Measurements from ENCODE around the gene CRCP. TPM values are rescaled to one million over a fixed set of nuclear protein-coding genes. Genes with fewer than 3 reads are reported as not detected.

The CRCP gene
- polyA plus RNA-seq, 1 experiment, result 24.7 TPM

GRCh38 chr7:66138994-66139752 lies 24.5 kb downstream of the CRCP start:
- DNase-seq (ENCODE audit: low read depth), result no peak
- POLR2A ChIA-PET, result interaction anchor here (0.6 kb wide), 1 partner anchor 10 kb away, joined by 6 read pairs; no protein-coding TSS in a partner anchor
- CTCF ChIA-PET, result interaction anchor here (0.5 to 2.5 kb wide), 4 partner anchors 10 to 276 kb away, joined by 3 to 11 read pairs (median 3); partner anchors contain the start of gene CRCP

GRCh38 chr7:66140924-66141323 lies 26.3 kb downstream of the CRCP start:
- no peak overlapping the region for H3K4me3 ChIP-seq (ENCODE audit: low read depth, low read length)
- POLR2A ChIA-PET, result interaction anchor here (0.6 kb wide), 1 partner anchor 37 kb away, joined by 5 read pairs; no protein-coding TSS in a partner anchor
- TF ChIP-seq, protein P1, sequence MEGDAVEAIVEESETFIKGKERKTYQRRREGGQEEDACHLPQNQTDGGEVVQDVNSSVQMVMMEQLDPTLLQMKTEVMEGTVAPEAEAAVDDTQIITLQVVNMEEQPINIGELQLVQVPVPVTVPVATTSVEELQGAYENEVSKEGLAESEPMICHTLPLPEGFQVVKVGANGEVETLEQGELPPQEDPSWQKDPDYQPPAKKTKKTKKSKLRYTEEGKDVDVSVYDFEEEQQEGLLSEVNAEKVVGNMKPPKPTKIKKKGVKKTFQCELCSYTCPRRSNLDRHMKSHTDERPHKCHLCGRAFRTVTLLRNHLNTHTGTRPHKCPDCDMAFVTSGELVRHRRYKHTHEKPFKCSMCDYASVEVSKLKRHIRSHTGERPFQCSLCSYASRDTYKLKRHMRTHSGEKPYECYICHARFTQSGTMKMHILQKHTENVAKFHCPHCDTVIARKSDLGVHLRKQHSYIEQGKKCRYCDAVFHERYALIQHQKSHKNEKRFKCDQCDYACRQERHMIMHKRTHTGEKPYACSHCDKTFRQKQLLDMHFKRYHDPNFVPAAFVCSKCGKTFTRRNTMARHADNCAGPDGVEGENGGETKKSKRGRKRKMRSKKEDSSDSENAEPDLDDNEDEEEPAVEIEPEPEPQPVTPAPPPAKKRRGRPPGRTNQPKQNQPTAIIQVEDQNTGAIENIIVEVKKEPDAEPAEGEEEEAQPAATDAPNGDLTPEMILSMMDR (IDR thresholded peaks at IDR 0.05; ENCODE audit: insufficient read depth, low read depth, low read length), result peak; percentile 77
- CTCF ChIA-PET, result interaction anchor here (0.6 to 2.5 kb wide), 13 partner anchors 9 to 352 kb away, joined by 3 to 11 read pairs (median 4); partner anchors contain the start of gene CRCP
- no peak for DNase-seq (ENCODE audit: low read depth)
- H3K36me3 ChIP-seq (ENCODE audit: control insufficient read depth, insufficient read depth, low read length), result peaks cover 8% of the 10 kb centered on the region
- H3K27me3 ChIP-seq (ENCODE audit: control insufficient read depth, insufficient read depth, low read length), result no peaks in the 10 kb centered on the region

More at GRCh38 chr7:66138994-66139752, 24.5 kb downstream of the CRCP start:
- TF ChIP-seq, protein P1 (IDR thresholded peaks at IDR 0.05; ENCODE audit: insufficient read depth, low read depth, low read length), result no peak
- Histone ChIP-seq H3K36me3 (ENCODE audit: control insufficient read depth, insufficient read depth, low read length) (peaks cover 13% of the 10 kb centered on the region), H3K4me3 (ENCODE audit: low read depth, low read length) (no peak overlapping the region), H3K27me3 (ENCODE audit: control insufficient read depth, insufficient read depth, low read length) (no peaks in the 10 kb centered on the region)

- H3K36me3 ChIP-seq (ENCODE audit: control insufficient read depth, insufficient read depth, low read length), result peaks cover 5% of the 10 kb centered on the region; the same call in 1 of the 2 replicates
- no peaks in the 10 kb centered on the region for H3K27me3 ChIP-seq (ENCODE audit: control insufficient read depth, insufficient read depth, low read length)
- ChIA-PET CTCF (interaction anchor here (0.8 to 1.6 kb wide), 2 partner anchors 95 to 98 kb away, joined by 4 to 5 read pairs; no protein-coding TSS in a partner anchor), POLR2A (no interaction called here)
- TF ChIP-seq, protein P1 (IDR thresholded peaks at IDR 0.05; ENCODE audit: insufficient read depth, low read depth, low read length), result no peak
- no peak for DNase-seq (ENCODE audit: low read depth)
- no peak overlapping the region for H3K4me3 ChIP-seq (ENCODE audit: low read depth, low read length)
Measured at GRCh38 chr7:66142334-66142733, 27.7 kb downstream of the CRCP start.

- CTCF ChIA-PET, result no interaction called here
- Histone ChIP-seq H3K36me3 (ENCODE audit: control insufficient read depth, insufficient read depth, low read length) (peaks cover 5% of the 10 kb centered on the region; the same call in 1 of the 2 replicates), H3K4me3 (ENCODE audit: low read depth, low read length) (no peak overlapping the region), H3K27me3 (ENCODE audit: control insufficient read depth, insufficient read depth, low read length) (no peaks in the 10 kb centered on the region)
- POLR2A ChIA-PET, result no interaction called here
- DNase-seq (ENCODE audit: low read depth), result no peak
- TF ChIP-seq, protein P1 (IDR thresholded peaks at IDR 0.05; ENCODE audit: insufficient read depth, low read depth, low read length), result no peak
Measured at GRCh38 chr7:66142996-66143395, 28.3 kb downstream of the CRCP start.

DNA sequence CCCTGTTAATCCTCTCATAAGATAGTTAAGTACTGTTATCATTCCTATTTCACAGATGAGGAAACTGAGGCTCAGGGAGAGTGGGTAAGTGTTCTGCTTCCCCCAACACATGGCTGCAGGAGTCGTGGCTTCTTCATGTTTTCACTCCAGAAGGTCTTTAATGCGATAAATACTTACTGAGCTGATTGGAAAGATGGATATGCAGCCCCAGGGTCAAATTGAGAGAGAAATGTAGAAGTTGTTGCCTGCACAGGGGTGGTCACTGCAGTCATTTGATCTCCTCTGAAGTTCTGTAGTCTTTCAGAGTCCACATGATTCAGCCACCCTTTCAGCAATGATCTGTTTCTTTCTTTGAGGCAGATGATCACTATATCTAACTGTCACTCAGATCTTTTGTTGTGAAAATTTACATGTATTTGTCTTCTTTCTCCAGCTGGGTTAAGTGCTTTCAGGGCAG lies 29.3 kb downstream of the CRCP start:
- Histone ChIP-seq H3K36me3 (ENCODE audit: control insufficient read depth, insufficient read depth, low read length) (peaks cover 5% of the 10 kb centered on the region; the same call in 1 of the 2 replicates), H3K4me3 (ENCODE audit: low read depth, low read length) (no peak overlapping the region), H3K27me3 (ENCODE audit: control insufficient read depth, insufficient read depth, low read length) (no peaks in the 10 kb centered on the region)
- CTCF ChIA-PET, result no interaction called here
- no peak for DNase-seq (ENCODE audit: low read depth)
- POLR2A ChIA-PET, result no interaction called here
- TF ChIP-seq, protein P1 (IDR thresholded peaks at IDR 0.05; ENCODE audit: insufficient read depth, low read depth, low read length), result no peak
